HG03460 (cell line): ENCODE measurements around the gene ELMO3.
A peak's percentile ranks its signal among the peaks of the same experiment; 100 is the strongest.

Experiments
- ATAC-seq: cut with Tn5 transposase; IDR thresholded peaks from one replicate; pipeline ENCODE4 v1.9.1; 2021; ENCODE audit not compliant: unreplicated experiment

ELMO3 gene

GRCh38 chr16:67199011-67199807, at the start of gene ELMO3:
ELMO3 (plus strand) TSS chr16:67199131; CDS start chr16:67199327, 196 bp downstream.
- no peak for ATAC-seq

GRCh38 chr16:67149276-67150046, 49.5 kb upstream of the ELMO3 start:
- ATAC-seq: no peak

GRCh38 chr16:67150047-67150832, 48.7 kb upstream of the ELMO3 start:
- ATAC-seq: no peak

GRCh38 chr16:67150833-67151396, 48.0 kb upstream of the ELMO3 start, which contains the start of gene B3GNT9:
B3GNT9 (minus strand) TSS chr16:67150998; CDS start chr16:67150485, 513 bp downstream.
- no peak for ATAC-seq

- no peak for ATAC-seq
Measured at GRCh38 chr16:67151431-67152097, 47.4 kb upstream of the ELMO3 start.

GRCh38 chr16:67154578-67155294, 44.2 kb upstream of the ELMO3 start:
- ATAC-seq: no peak

GRCh38 chr16:67155295-67156142, 43.4 kb upstream of the ELMO3 start:
- no peak for ATAC-seq

GRCh38 chr16:67156143-67156844, 42.6 kb upstream of the ELMO3 start:
- ATAC-seq: no peak

GRCh38 chr16:67157106-67157748, 41.7 kb upstream of the ELMO3 start:
- ATAC-seq: no peak

GRCh38 chr16:67157892-67158635, 40.9 kb upstream of the ELMO3 start:
- ATAC-seq: no peak

GRCh38 chr16:67158637-67159600, 40.0 kb upstream of the ELMO3 start:
- ATAC-seq: peak; percentile 40

- ATAC-seq: no peak
Measured at GRCh38 chr16:67161595-67162058, 37.3 kb upstream of the ELMO3 start.

GRCh38 chr16:67162506-67163163, 36.3 kb upstream of the ELMO3 start:
- no peak for ATAC-seq

GRCh38 chr16:67163164-67163998, 35.5 kb upstream of the ELMO3 start:
- ATAC-seq: no peak
